ENCODE data around the gene ST3GAL5.
"Not testable (repeated sequence)": the region's sequence is repeated elsewhere in the genome, so short reads cannot be mapped to it uniquely, and the experiment has no call there.

GRCh38 chr2:85881781-85882180 is 7.0 kb downstream of the ST3GAL5 start:
- TF ChIP-seq, protein P1, sequence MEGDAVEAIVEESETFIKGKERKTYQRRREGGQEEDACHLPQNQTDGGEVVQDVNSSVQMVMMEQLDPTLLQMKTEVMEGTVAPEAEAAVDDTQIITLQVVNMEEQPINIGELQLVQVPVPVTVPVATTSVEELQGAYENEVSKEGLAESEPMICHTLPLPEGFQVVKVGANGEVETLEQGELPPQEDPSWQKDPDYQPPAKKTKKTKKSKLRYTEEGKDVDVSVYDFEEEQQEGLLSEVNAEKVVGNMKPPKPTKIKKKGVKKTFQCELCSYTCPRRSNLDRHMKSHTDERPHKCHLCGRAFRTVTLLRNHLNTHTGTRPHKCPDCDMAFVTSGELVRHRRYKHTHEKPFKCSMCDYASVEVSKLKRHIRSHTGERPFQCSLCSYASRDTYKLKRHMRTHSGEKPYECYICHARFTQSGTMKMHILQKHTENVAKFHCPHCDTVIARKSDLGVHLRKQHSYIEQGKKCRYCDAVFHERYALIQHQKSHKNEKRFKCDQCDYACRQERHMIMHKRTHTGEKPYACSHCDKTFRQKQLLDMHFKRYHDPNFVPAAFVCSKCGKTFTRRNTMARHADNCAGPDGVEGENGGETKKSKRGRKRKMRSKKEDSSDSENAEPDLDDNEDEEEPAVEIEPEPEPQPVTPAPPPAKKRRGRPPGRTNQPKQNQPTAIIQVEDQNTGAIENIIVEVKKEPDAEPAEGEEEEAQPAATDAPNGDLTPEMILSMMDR (IDR thresholded peaks at IDR 0.05), result not testable (repeated sequence)
- TF ChIP-seq POLR2A (IDR thresholded peaks at IDR 0.05), result not testable (repeated sequence)

Measured in adrenal gland (tissue), 5 donors.